Neural progenitor cell (in vitro differentiated cells): ENCODE results near the gene RTN4R. TPM values are rescaled to one million over a fixed set of nuclear protein-coding genes. Genes with fewer than 3 reads are reported as not detected.

Experiments used
- DNase-seq: peaks from one replicate; pipeline ENCODE4 v3.0.0-alpha.2; 2016; ENCODE audit warnings: low spot score
- H2AFZ ChIP-seq: fragments of 200-600 bp; sonication (generic); replicated peaks from 2 replicates; pipeline ENCODE4 v1.6.1; 2016; ENCODE audit warnings: antibody characterized with exemption
- H3F3A ChIP-seq: fragments of 200-600 bp; sonication (generic); 2 replicates; pipeline ENCODE4 v1.6.1; 2016; ENCODE audit warnings: antibody characterized with exemption, low read depth
- H3K27ac ChIP-seq: fragments of 200-600 bp; sonication (generic); 2 replicates; pipeline ENCODE4 v1.5.1; 2016; ENCODE audit warnings: mild to moderate bottlenecking
- H3K27me3 ChIP-seq: fragments of 200-600 bp; sonication (generic); 2 replicates; pipeline ENCODE4 v1.6.1; 2016; ENCODE audit warnings: mild to moderate bottlenecking, moderate library complexity
- H3K36me3 ChIP-seq: fragments of 200-600 bp; sonication (generic); 2 replicates; pipeline ENCODE4 v1.5.1; 2016
- H3K4me1 ChIP-seq: fragments of 200-600 bp; sonication (generic); 2 replicates; pipeline ENCODE4 v1.6.1; 2016; ENCODE audit warnings: mixed run types
- H3K4me2 ChIP-seq: fragments of 200-600 bp; sonication (generic); 2 replicates; pipeline ENCODE4 v1.6.1; 2016
- H3K4me3 ChIP-seq: fragments of 200-600 bp; sonication (generic); 2 replicates; pipeline ENCODE4 v1.5.1; 2016
- H3K79me2 ChIP-seq: fragments of 200-600 bp; sonication (generic); 2 replicates; pipeline ENCODE4 v1.6.1; 2016; ENCODE audit warnings: low read depth
- H3K9ac ChIP-seq: fragments of 200-600 bp; sonication (generic); 2 replicates; pipeline ENCODE4 v1.6.1; 2016
- H3K9me3 ChIP-seq: fragments of 200-600 bp; sonication (generic); 2 replicates; pipeline ENCODE4 v1.5.1; 2016; ENCODE audit warnings: low read depth
- H4K20me1 ChIP-seq: fragments of 200-600 bp; sonication (generic); 2 replicates; pipeline ENCODE4 v1.6.1; 2016; ENCODE audit warnings: low read depth
- H3K27ac Mint-ChIP-seq: 3 replicates; pipeline ENCODE4 v1.8.0; 2021; ENCODE audit warnings: mixed read lengths
- H3K27me3 Mint-ChIP-seq: 2 replicates; pipeline ENCODE4 v1.8.0; 2022; ENCODE audit warnings: low read depth, mild to moderate bottlenecking, inconsistent platforms, moderate library complexity, mixed read lengths; ENCODE audit not compliant: insufficient read depth
- H3K36me3 Mint-ChIP-seq: 3 replicates; pipeline ENCODE4 v1.8.0; 2021; ENCODE audit warnings: mixed read lengths
- H3K4me1 Mint-ChIP-seq: 3 replicates; pipeline ENCODE4 v1.8.0; 2021; ENCODE audit warnings: mixed read lengths
- H3K4me3 Mint-ChIP-seq: 3 replicates; pipeline ENCODE4 v1.8.0; 2021; ENCODE audit warnings: mild to moderate bottlenecking, moderate library complexity, mixed read lengths
- H3K9me3 Mint-ChIP-seq: 3 replicates; pipeline ENCODE4 v1.8.0; 2020; ENCODE audit warnings: mixed read lengths
- CTCF ChIP-seq: fragments of 200-600 bp; sonication (generic); IDR thresholded peaks from 2 replicates; pipeline ENCODE4 v1.5.1; 2017; ENCODE audit warnings: antibody characterized with exemption, mild to moderate bottlenecking
- EZH2 ChIP-seq: fragments of 200-600 bp; sonication (generic); IDR thresholded peaks from 2 replicates; pipeline ENCODE4 v1.6.1; 2017; ENCODE audit warnings: antibody characterized with exemption, mild to moderate bottlenecking, moderate library complexity
- EZH2phosphoT487 ChIP-seq: fragments of 200-600 bp; sonication (generic); IDR thresholded peaks from 2 replicates; pipeline ENCODE4 v1.6.1; 2017; ENCODE audit warnings: antibody characterized with exemption
- total RNA-seq: library from RNA; depleted of rRNA; stranded (reverse); fragments of >200 nt; gene quantifications from 2 replicates; pipeline ENCODE4 v1.2.3, GENCODE V29; 2015; ENCODE audit warnings: low replicate concordance

Gene RTN4R
- total RNA-seq, 1 donor from 2014 or later, result 6.3 TPM

- DNase-seq, result no peak
- no peak overlapping the region for H3K4me3 ChIP-seq
- no peaks in the 10 kb centered on the region for H3K9me3 Mint-ChIP-seq
- H3K27me3 Mint-ChIP-seq, result peaks cover 13% of the 10 kb centered on the region
- H3K27ac ChIP-seq, result no peak overlapping the region
- H3K79me2 ChIP-seq, result no peaks in the 10 kb centered on the region
- H3F3A ChIP-seq, result no peaks in the 10 kb centered on the region
- no peaks in the 10 kb centered on the region for H4K20me1 ChIP-seq
- H3K4me3 Mint-ChIP-seq, result no peak overlapping the region
- H3K4me1 ChIP-seq, result peaks cover 42% of the 10 kb centered on the region
- no peak overlapping the region for H2AFZ ChIP-seq
- no peaks in the 10 kb centered on the region for H3K36me3 ChIP-seq
- no peak overlapping the region for H3K27ac Mint-ChIP-seq
- peaks cover 41% of the 10 kb centered on the region for H3K4me1 Mint-ChIP-seq
- H3K36me3 Mint-ChIP-seq, result no peaks in the 10 kb centered on the region
- no peaks in the 10 kb centered on the region for H3K27me3 ChIP-seq
- H3K9me3 ChIP-seq, result no peaks in the 10 kb centered on the region
- H3K9ac ChIP-seq, result no peak overlapping the region
- TF ChIP-seq EZH2phosphoT487 (no peak), CTCF (no peak), EZH2 (no peak)
- no peak overlapping the region for H3K4me2 ChIP-seq
Observed at GRCh38 chr22:20208713-20209310, 59.3 kb downstream of the RTN4R start.

- Mint-ChIP-seq H3K36me3 (no peaks in the 10 kb centered on the region), H3K9me3 (no peaks in the 10 kb centered on the region), H3K27ac (peak overlapping the region; percentile 65), H3K4me1 (peaks cover 49% of the 10 kb centered on the region), H3K4me3 (no peak overlapping the region), H3K27me3 (peaks cover 11% of the 10 kb centered on the region)
- Histone ChIP-seq H3K36me3 (no peaks in the 10 kb centered on the region), H3K4me3 (no peak overlapping the region), H3K9ac (no peak overlapping the region), H3K79me2 (no peaks in the 10 kb centered on the region), H3F3A (no peaks in the 10 kb centered on the region), H3K4me2 (peak overlapping the region; percentile 45), H3K4me1 (peaks cover 50% of the 10 kb centered on the region), H3K9me3 (no peaks in the 10 kb centered on the region), H4K20me1 (no peaks in the 10 kb centered on the region), H3K27ac (no peak overlapping the region), H2AFZ (no peak overlapping the region), H3K27me3 (no peaks in the 10 kb centered on the region)
- TF ChIP-seq CTCF (no peak), EZH2 (no peak), EZH2phosphoT487 (no peak)
- no peak for DNase-seq
Observed at GRCh38 chr22:20207277-20208025, 60.7 kb downstream of the RTN4R start.

GRCh38 chr22:20206709-20207215 is 61.4 kb downstream of the RTN4R start:
- Mint-ChIP-seq H3K4me1 (peaks cover 46% of the 10 kb centered on the region), H3K36me3 (no peaks in the 10 kb centered on the region), H3K4me3 (no peak overlapping the region), H3K9me3 (no peaks in the 10 kb centered on the region), H3K27me3 (peaks cover 11% of the 10 kb centered on the region), H3K27ac (no peak overlapping the region)
- DNase-seq, result no peak
- H3K4me3 ChIP-seq, result no peak overlapping the region
- H3K4me1 ChIP-seq, result peaks cover 50% of the 10 kb centered on the region
- no peaks in the 10 kb centered on the region for H3F3A ChIP-seq
- H3K79me2 ChIP-seq, result no peaks in the 10 kb centered on the region
- H4K20me1 ChIP-seq, result no peaks in the 10 kb centered on the region
- H3K27me3 ChIP-seq, result no peaks in the 10 kb centered on the region
- H3K36me3 ChIP-seq, result no peaks in the 10 kb centered on the region
- no peak overlapping the region for H3K9ac ChIP-seq
- no peak overlapping the region for H3K27ac ChIP-seq
- peak overlapping the region; percentile 42 for H3K4me2 ChIP-seq
- no peak for TF ChIP-seq EZH2phosphoT487
- no peak for TF ChIP-seq CTCF
- TF ChIP-seq EZH2, result no peak
- no peaks in the 10 kb centered on the region for H3K9me3 ChIP-seq
- H2AFZ ChIP-seq, result no peak overlapping the region
